ENCODE measurements around the gene COLEC11.

Gene COLEC11

GRCh38 chr2:3584608-3585260, 10.2 kb upstream of the COLEC11 start:
- DNase-seq (ENCODE audit: low spot score): no peak
- no peak for TF ChIP-seq CTCF (IDR thresholded peaks at IDR 0.05; ENCODE audit: extremely low read depth, insufficient read depth, missing control alignments)
- in situ Hi-C loops (cut with MboI; ENCODE audit: low pct_unique_long_range_greater_than_20kb, low sequenced_read_pairs, unreplicated experiment): no loop called here

- no peak for DNase-seq (ENCODE audit: low spot score)
- no peak for TF ChIP-seq CTCF (IDR thresholded peaks at IDR 0.05; ENCODE audit: extremely low read depth, insufficient read depth, missing control alignments)
- in situ Hi-C loops (cut with MboI; ENCODE audit: low pct_unique_long_range_greater_than_20kb, low sequenced_read_pairs, unreplicated experiment): no loop called here
Observed at GRCh38 chr2:3585261-3586109, 9.4 kb upstream of the COLEC11 start.

GRCh38 chr2:3586220-3586619, 8.7 kb upstream of the COLEC11 start:
- TF ChIP-seq CTCF (IDR thresholded peaks at IDR 0.05; ENCODE audit: extremely low read depth, insufficient read depth, missing control alignments): no peak
- in situ Hi-C loops (cut with MboI; ENCODE audit: low pct_unique_long_range_greater_than_20kb, low sequenced_read_pairs, unreplicated experiment): no loop called here
- no peak for DNase-seq (ENCODE audit: low spot score)

GRCh38 chr2:3587021-3587420, 7.9 kb upstream of the COLEC11 start:
- TF ChIP-seq CTCF (IDR thresholded peaks at IDR 0.05; ENCODE audit: extremely low read depth, insufficient read depth, missing control alignments): no peak
- in situ Hi-C loops (cut with MboI; ENCODE audit: low pct_unique_long_range_greater_than_20kb, low sequenced_read_pairs, unreplicated experiment): no loop called here
- no peak for DNase-seq (ENCODE audit: low spot score)

GRCh38 chr2:3587432-3587831, 7.5 kb upstream of the COLEC11 start:
- no peak for DNase-seq (ENCODE audit: low spot score)
- in situ Hi-C loops (cut with MboI; ENCODE audit: low pct_unique_long_range_greater_than_20kb, low sequenced_read_pairs, unreplicated experiment): no loop called here
- TF ChIP-seq CTCF (IDR thresholded peaks at IDR 0.05; ENCODE audit: extremely low read depth, insufficient read depth, missing control alignments): no peak

- DNase-seq (ENCODE audit: low spot score): no peak
- TF ChIP-seq CTCF (IDR thresholded peaks at IDR 0.05; ENCODE audit: extremely low read depth, insufficient read depth, missing control alignments): no peak
- in situ Hi-C loops (cut with MboI; ENCODE audit: low pct_unique_long_range_greater_than_20kb, low sequenced_read_pairs, unreplicated experiment): no loop called here
Observed at GRCh38 chr2:3588084-3588483, 6.8 kb upstream of the COLEC11 start.

Data from GM13977 (cell line).